Measurements from ENCODE around the gene MCHR1.

The MCHR1 gene

GRCh38 chr22:40720538-40721256 is 41.4 kb downstream of the MCHR1 start:
- DNase-seq: no peak

DNA sequence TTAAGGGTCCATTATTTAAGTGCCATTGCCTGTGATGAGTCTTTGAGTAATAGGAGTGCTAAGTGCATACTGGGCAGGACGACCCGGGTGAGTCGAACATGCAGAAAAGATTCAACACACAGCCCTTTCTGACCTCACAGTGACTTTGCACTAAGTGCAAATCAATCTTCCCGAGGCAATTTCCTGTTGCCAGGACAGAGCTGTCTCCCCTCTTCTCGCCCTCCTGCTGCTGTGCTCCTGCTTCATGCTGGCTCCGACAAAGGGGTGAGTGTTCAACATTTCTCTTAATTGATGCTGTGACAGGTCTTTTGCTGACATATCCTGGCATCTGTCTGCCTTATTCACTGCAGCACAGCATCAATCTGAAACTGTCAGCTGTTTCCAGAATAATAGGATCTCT is 42.0 kb downstream of the MCHR1 start:
- no peak for DNase-seq

- no peak for DNase-seq
Observed at GRCh38 chr22:40723396-40723933, 44.2 kb downstream of the MCHR1 start.

GRCh38 chr22:40726514-40726913 is 47.2 kb downstream of the MCHR1 start:
- no peak for DNase-seq

DNA sequence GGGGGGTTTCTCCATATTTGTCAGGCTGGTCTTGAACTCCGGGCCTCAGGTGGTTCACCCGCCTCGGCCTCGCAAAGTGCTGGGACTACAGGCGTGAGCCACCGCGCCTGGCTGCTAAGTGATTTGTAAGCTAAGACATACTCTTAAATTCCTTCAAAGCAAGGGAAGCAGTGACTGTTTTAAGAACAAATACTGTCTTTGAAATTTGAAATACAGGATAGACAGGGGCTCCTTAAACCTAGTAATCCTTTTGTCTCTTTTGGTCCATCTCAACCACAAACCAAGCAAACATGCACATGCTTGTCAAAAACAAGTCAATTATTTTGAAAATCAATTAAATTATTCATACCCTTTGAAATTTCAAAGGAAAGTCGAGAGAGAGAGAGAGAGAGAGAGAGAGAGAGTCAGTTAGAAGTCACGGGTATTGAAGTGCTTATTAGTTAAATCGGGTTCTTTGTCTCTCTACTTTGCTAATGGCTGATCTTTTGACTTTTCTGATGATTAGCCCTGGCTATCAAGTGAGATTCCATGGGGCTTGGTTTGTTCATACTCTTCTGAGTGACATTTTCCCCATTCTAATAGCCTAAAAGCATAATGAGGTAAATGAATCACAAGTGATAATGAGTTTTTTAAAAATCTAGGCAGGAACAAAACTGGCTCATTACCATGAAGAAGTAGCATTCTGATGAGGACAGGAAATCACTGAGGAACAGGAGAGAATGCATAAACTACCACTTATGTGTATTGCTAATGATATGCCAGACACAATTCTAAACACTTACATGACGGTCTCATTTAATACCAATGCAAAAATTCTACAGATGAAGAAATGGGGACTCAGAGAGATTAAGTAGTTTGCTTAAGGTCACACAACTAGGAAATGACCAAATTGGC is 48.0 kb downstream of the MCHR1 start:
- peak in 1 of 51 donors; percentile 25 for DNase-seq

DNA sequence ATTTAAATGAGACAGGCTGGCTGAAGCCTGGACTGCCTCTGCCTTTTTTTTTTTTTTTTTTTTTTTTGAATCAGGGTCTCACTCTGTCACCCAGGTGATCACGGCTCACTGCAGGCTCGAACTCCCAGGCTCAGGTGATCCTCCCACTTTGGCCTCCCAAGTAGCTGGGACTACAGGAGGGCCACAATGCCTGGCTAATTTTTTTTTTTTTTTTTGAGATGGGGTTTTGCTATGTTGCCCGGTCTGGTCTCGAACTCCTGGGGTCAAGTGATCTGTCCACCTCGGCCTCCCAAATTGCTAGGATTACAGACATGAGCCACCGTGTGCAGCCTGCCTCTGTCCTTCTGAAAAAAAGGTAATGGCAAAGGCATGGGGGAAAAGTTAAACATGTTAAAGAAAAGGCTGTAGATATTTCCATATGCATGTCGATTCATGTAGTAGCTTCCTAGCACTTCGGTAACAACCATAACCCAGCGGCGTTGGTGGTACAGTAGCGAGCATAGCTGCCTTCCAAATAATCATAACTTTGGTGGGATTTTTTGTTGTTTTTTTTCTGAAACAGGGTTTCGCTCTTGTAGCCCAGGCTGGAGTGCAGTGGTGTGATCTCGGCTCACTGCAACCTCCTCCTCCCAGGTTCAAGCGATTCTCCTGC is 48.8 kb downstream of the MCHR1 start:
- no peak for DNase-seq

- no peak for DNase-seq
Observed at GRCh38 chr22:40728731-40729189, 49.5 kb downstream of the MCHR1 start.

- no peak for DNase-seq
Observed at GRCh38 chr22:40729284-40729683, 50.0 kb downstream of the MCHR1 start.
